WI38 (cell line): ENCODE data around the gene RAB11FIP3.

ENCODE experiments used
- H3K4me3 ChIP-seq: 2 replicates; pipeline ENCODE4 v1.5.1; 2011; ENCODE audit warnings: low read depth, mild to moderate bottlenecking, control low read depth, low read length
- TF ChIP-seq, protein P1 (sequence below): IDR thresholded peaks from 2 replicates; pipeline ENCODE4 v1.5.1; 2012; ENCODE audit warnings: low read depth, mild to moderate bottlenecking, control low read depth, low read length

The RAB11FIP3 gene

DNA sequence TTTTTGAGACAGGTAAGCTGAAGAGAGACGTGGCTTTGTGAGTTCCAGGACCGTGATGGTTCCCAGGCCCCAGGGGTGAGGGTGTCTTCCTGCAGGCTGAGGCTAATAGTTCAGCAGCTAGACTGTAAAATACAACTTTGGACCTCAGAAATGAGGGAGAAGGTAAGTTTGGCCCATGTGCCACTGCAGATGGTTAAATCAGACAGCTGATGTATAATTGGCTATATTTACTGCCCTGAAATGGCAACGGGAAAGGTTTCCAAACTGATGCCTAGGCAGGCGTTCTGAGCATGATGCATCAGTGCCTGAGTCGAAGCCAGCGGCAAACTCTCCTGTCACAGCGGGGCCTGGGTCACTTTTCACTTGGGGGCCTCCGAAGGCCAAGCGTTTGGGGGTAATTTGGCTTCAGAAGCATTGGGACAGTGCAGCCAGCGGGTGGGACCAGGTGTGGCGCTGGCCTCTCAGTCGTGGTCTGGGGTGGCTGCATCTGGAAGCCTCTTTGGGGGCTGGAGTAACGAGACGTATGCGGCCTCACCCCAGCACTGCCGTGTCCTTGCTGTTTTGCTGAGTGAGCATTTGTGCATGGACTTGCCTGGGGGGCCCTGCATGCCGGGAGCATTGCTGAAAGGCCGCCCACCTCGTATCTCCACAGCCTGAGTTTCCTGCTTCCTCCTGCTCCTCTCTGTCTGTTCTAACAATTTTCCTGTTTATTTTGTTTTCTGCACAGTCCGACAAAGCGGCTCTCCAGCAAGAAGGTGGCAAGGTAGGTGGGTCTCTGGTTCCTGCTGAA lies 70.8 kb downstream of the RAB11FIP3 start:
- TF ChIP-seq, protein P1, sequence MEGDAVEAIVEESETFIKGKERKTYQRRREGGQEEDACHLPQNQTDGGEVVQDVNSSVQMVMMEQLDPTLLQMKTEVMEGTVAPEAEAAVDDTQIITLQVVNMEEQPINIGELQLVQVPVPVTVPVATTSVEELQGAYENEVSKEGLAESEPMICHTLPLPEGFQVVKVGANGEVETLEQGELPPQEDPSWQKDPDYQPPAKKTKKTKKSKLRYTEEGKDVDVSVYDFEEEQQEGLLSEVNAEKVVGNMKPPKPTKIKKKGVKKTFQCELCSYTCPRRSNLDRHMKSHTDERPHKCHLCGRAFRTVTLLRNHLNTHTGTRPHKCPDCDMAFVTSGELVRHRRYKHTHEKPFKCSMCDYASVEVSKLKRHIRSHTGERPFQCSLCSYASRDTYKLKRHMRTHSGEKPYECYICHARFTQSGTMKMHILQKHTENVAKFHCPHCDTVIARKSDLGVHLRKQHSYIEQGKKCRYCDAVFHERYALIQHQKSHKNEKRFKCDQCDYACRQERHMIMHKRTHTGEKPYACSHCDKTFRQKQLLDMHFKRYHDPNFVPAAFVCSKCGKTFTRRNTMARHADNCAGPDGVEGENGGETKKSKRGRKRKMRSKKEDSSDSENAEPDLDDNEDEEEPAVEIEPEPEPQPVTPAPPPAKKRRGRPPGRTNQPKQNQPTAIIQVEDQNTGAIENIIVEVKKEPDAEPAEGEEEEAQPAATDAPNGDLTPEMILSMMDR = no peak
- H3K4me3 ChIP-seq = no peak overlapping the region

- TF ChIP-seq, protein P1 = no peak
- no peak overlapping the region for H3K4me3 ChIP-seq
Measured at GRCh38 chr16:497258-497657, 71.8 kb downstream of the RAB11FIP3 start.

GRCh38 chr16:499924-500323 lies 74.5 kb downstream of the RAB11FIP3 start:
- TF ChIP-seq, protein P1 = no peak

DNA sequence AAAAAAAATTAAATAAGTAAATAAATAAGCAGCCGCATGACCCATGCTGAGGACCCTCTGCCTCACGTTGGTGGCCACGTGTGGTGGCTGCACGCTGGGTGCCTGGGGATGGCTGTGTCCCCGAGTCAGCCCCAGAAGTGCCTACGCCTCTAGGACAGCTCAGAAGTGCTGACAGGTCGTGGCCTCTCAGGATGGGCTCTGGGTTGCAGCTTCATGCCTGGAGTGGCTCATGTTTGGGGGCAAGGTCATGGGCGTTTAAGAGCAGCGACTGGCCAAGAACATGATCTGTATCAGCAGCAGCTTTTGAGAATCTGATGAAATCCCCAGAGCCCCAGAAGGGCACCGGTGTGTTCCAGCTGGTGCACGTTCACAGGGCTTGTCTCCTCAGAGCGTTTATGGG lies 75.3 kb downstream of the RAB11FIP3 start:
- TF ChIP-seq, protein P1 = no peak
- no peak overlapping the region for H3K4me3 ChIP-seq

More at GRCh38 chr16:499924-500323, 74.5 kb downstream of the RAB11FIP3 start:
- no peak overlapping the region for H3K4me3 ChIP-seq

GRCh38 chr16:502179-502943 lies 76.9 kb downstream of the RAB11FIP3 start:
- no peak overlapping the region for H3K4me3 ChIP-seq

DNA sequence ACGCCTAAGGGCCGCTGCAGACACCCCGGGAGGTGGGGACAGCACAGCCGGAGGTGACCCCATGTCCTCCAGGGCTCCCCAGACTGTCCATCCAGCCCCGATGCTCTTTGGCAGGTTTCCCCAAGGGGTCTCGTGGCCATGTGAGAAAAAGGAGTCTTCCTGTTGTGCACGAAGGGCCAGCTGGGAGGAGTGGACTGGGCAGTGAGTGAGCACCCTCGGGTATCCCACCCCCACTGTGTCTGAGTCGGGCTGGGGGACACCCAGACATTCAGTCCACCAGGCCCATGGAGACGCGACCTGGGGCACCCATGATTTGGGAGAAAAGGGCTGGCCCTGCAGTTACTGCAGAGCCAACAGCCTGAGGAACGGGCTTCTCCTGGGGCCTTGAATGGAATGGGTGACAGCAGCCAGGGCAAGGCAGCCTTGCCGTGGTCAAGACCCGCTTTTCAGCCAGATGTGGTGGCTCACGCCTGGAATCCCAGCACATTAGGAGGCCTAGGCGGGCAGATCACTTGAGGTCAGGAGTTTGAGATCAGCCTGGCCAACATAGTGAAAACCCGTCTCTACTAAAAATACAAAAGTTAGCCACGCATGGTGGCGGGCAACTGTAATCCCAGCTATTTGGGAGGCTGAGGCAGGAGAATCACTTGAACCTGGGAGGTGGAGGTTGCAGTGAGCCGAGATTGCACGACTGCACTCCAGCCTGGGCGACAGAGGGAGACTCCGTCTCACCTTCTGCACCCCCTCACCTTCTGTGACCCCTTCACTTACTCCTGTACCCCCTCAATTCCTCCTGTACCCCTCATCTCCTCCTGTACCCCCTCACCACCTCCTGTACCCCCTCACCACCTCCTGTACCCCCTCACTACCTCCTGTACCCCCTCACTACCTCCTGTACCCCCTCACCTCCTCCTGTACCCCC lies 78.0 kb downstream of the RAB11FIP3 start:
- TF ChIP-seq, protein P1 = no peak
- H3K4me3 ChIP-seq = no peak overlapping the region

More at GRCh38 chr16:502179-502943, 76.9 kb downstream of the RAB11FIP3 start:
- TF ChIP-seq, protein P1 = no peak
